CD4-positive, alpha-beta T cell (primary cell): ENCODE results near the gene TAP2. TPM values are rescaled to one million over a fixed set of nuclear protein-coding genes. Genes with fewer than 3 reads are reported as not detected.

ENCODE experiments used
- ATAC-seq: fragments of 200-7000 bp; cut with Tn5 transposase; one replicate; pipeline ENCODE4 v1.10.0; 2022; ENCODE audit warnings: mild to moderate bottlenecking; ENCODE audit not compliant: poor library complexity
- CTCF ChIA-PET: fragments of 350-600 bp; sonication (Branson Sonifier 250); formaldehyde crosslinking; loops from one replicate; lab custom pipeline; 2021; ENCODE audit warnings: antibody characterized with exemption, inconsistent platforms; lab: Charles Lee
- POLR2A ChIA-PET: fragments of 350-600 bp; sonication (Branson Sonifier 250); formaldehyde crosslinking; loops from one replicate; lab custom pipeline; 2021; ENCODE audit warnings: antibody characterized with exemption, inconsistent platforms; lab: Charles Lee
- DNase-seq, 14 experiments: peaks; one replicate each; pipeline ENCODE4 v3.0.0-alpha.2; 2013 to 2020; ENCODE audit warnings: mixed read lengths in 2 of 14
- H3K27ac ChIP-seq, 2 donors: one replicate each; pipeline versions ENCODE4 v1.5.1 to v1.7.0; 2013; ENCODE audit warnings: low read length in 2 of 2, low read depth in 1 of 2, mild to moderate bottlenecking in 1 of 2
- H3K27me3 ChIP-seq, 2 experiments: 1 replicate in 1 of 2; 2 replicates in 1 of 2; pipeline versions ENCODE4 v1.6.1 to v1.7.0; 2013; ENCODE audit warnings: low read length in 2 of 2, control low read depth in 1 of 2, mild to moderate bottlenecking in 1 of 2, moderate library complexity in 1 of 2; ENCODE audit not compliant: insufficient read depth in 2 of 2, control insufficient read depth in 1 of 2
- H3K36me3 ChIP-seq: one replicate; pipeline ENCODE4 v1.6.1; 2013; ENCODE audit warnings: low read length, control low read depth; ENCODE audit not compliant: insufficient read depth
- H3K4me1 ChIP-seq: one replicate; pipeline ENCODE4 v1.6.1; 2013; ENCODE audit warnings: low read length, control low read depth; ENCODE audit not compliant: insufficient read depth
- H3K4me3 ChIP-seq: one replicate; pipeline ENCODE4 v1.5.1; 2013; ENCODE audit warnings: mild to moderate bottlenecking, low read length, moderate library complexity
- H3K9me3 ChIP-seq, 2 experiments: 1 replicate in 1 of 2; 2 replicates in 1 of 2; pipeline versions ENCODE4 v1.6.1 to v1.7.0; 2013; ENCODE audit warnings: low read length in 2 of 2, mild to moderate bottlenecking in 2 of 2, control low read depth in 1 of 2, moderate library complexity in 1 of 2; ENCODE audit not compliant: control insufficient read depth in 1 of 2, insufficient read depth in 1 of 2
- H3K27ac Mint-ChIP-seq: one replicate; pipeline ENCODE4 v1.8.0; 2020; ENCODE audit warnings: mixed read lengths
- H3K27me3 Mint-ChIP-seq: one replicate; pipeline ENCODE4 v1.8.0; 2021; ENCODE audit warnings: mixed read lengths
- H3K36me3 Mint-ChIP-seq: one replicate; pipeline ENCODE4 v1.8.0; 2021; ENCODE audit warnings: low read depth, mixed read lengths
- H3K4me1 Mint-ChIP-seq: one replicate; pipeline ENCODE4 v1.8.0; 2021; ENCODE audit warnings: low read depth, mixed read lengths
- H3K4me3 Mint-ChIP-seq: one replicate; pipeline ENCODE4 v1.8.0; 2020; ENCODE audit warnings: mild to moderate bottlenecking, mixed read lengths
- H3K9me3 Mint-ChIP-seq: one replicate; pipeline ENCODE4 v1.8.0; 2020; ENCODE audit warnings: mixed read lengths
- intact Hi-C, 2 experiments: fragments of 100-400 bp; cut with DNase I in 1 of 2; cut with micrococcal nuclease in 1 of 2; formaldehyde crosslinking; loops; one replicate each; pipeline versions ENCODE4 v1.15.1 to v1.9.0; 2023 to 2025; cut with DNase I, micrococcal nuclease
- total RNA-seq, 174 experiments: library from RNA in 2 of 174; stranded (reverse) in 2 of 174; gene quantifications; one replicate each; pipeline ENCODE4 v1.2.3 and lab custom pipeline; 2021 to 2026
- TF ChIP-seq, protein P1 (sequence below): fragments of 200-600 bp; IDR thresholded peaks from one replicate; pipeline ENCODE4 v1.8.0; 2022; ENCODE audit warnings: antibody characterized with exemption, mild to moderate bottlenecking

Gene TAP2
- total RNA-seq, 2 experiments from 2014 or later: 165 to 171 TPM

DNA sequence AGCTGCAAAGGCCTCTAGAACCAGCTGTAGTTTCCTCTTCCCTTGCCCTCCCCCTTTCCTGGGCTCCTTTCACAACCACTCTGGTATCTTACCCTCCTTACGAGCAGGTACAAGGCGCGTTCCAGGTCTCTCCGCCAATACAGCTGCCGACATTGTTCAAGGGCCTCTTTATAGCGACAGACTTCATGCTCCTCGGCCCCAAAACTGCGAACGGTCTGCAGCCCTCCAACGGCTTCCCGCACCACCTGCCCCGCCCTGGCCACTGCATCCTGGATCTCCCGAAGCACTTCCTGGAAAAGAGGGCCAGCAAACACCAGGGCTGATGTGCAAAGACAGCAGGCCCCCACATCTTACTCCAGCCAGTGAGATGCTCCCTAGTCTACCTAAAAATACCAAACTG lies 6.0 kb downstream of the TAP2 start:
- H3K4me3 Mint-ChIP-seq: no peak overlapping the region
- TF ChIP-seq, protein P1, sequence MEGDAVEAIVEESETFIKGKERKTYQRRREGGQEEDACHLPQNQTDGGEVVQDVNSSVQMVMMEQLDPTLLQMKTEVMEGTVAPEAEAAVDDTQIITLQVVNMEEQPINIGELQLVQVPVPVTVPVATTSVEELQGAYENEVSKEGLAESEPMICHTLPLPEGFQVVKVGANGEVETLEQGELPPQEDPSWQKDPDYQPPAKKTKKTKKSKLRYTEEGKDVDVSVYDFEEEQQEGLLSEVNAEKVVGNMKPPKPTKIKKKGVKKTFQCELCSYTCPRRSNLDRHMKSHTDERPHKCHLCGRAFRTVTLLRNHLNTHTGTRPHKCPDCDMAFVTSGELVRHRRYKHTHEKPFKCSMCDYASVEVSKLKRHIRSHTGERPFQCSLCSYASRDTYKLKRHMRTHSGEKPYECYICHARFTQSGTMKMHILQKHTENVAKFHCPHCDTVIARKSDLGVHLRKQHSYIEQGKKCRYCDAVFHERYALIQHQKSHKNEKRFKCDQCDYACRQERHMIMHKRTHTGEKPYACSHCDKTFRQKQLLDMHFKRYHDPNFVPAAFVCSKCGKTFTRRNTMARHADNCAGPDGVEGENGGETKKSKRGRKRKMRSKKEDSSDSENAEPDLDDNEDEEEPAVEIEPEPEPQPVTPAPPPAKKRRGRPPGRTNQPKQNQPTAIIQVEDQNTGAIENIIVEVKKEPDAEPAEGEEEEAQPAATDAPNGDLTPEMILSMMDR: no peak
- H3K9me3 ChIP-seq: no peaks in the 10 kb centered on the region
- intact Hi-C loops: no loop called here
- H3K4me3 ChIP-seq: no peak overlapping the region
- no peaks in the 10 kb centered on the region for H3K9me3 Mint-ChIP-seq
- peaks cover 98% of the 10 kb centered on the region for H3K36me3 Mint-ChIP-seq
- POLR2A ChIA-PET: interaction anchor here (0.5 to 0.7 kb wide), 2 partner anchors 21 to 122 kb away, joined by 4 to 8 read pairs; partner anchors contain the start of genes PSMB9 and TAP1
- H3K27ac Mint-ChIP-seq: no peak overlapping the region
- peaks cover 94% of the 10 kb centered on the region for H3K36me3 ChIP-seq
- no peaks in the 10 kb centered on the region for H3K27me3 ChIP-seq
- no peak overlapping the region for H3K27ac ChIP-seq
- ATAC-seq (no peak), DNase-seq (no peak)
- H3K4me1 Mint-ChIP-seq: peaks cover 54% of the 10 kb centered on the region
- H3K4me1 ChIP-seq: peaks cover 24% of the 10 kb centered on the region
- H3K27me3 Mint-ChIP-seq: no peaks in the 10 kb centered on the region
- CTCF ChIA-PET: interaction anchor here (2.3 kb wide), 1 partner anchor 35 kb away, joined by 8 read pairs; no protein-coding TSS in a partner anchor

DNA sequence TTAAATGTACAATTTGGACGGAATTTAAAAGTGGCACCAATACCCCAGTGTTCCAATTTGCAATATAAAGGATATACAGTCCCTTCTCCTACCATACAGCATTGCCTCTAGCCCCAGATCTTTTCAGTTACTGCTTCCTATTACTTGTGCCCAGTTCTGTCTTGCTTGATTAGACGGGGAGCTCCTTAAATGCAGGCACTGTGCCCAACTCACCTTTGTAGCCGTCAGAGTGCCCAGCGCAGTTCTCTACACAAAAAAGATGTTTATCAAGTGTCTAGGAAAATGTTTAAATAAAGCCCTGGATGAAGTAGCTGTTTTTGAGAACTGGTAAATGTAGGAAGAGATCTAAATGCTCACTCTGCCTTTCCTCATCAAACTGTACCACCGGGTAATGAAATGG lies 7.6 kb downstream of the TAP2 start:
- H3K27ac Mint-ChIP-seq: peak overlapping the region; percentile 32
- no peak overlapping the region for H3K4me3 Mint-ChIP-seq
- H3K27me3 Mint-ChIP-seq: no peaks in the 10 kb centered on the region
- CTCF ChIA-PET: no interaction called here
- H3K36me3 Mint-ChIP-seq: peaks cover 91% of the 10 kb centered on the region
- POLR2A ChIA-PET: interaction anchor here (0.9 to 1.4 kb wide), 2 partner anchors 14 to 24 kb away, joined by 3 to 7 read pairs; no protein-coding TSS in a partner anchor
- intact Hi-C loops: no loop called here
- Histone ChIP-seq H3K4me1 (peaks cover 9% of the 10 kb centered on the region), H3K27ac (no peak overlapping the region), H3K9me3 (no peaks in the 10 kb centered on the region), H3K27me3 (no peaks in the 10 kb centered on the region), H3K36me3 (peaks cover 87% of the 10 kb centered on the region), H3K4me3 (no peak overlapping the region)
- peaks cover 38% of the 10 kb centered on the region for H3K4me1 Mint-ChIP-seq
- DNase-seq (no peak), ATAC-seq (no peak)
- no peaks in the 10 kb centered on the region for H3K9me3 Mint-ChIP-seq
- TF ChIP-seq, protein P1: no peak

DNA sequence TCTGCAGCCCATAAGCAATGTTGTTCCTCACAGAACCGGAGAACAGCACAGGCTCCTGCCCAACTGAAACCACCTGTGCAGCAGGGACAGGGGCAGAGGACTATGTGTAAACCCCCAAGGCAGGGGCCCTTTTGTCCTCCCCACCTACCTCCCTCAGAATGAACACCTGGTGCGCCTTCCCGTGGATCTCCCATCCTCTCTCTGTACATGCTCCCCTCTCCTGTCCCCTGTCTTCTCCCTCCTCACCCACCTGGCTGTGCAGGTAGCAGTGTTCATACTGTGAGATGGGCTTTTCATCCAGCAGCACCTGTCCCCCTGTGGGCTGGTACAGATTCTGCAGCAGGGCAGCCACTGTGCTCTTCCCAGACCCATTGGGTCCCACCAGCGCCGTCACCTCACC lies 8.5 kb downstream of the TAP2 start:
- DNase-seq: no peak
- intact Hi-C loops: no loop called here
- peaks cover 29% of the 10 kb centered on the region for H3K4me1 Mint-ChIP-seq
- Histone ChIP-seq H3K36me3 (peaks cover 78% of the 10 kb centered on the region), H3K4me3 (no peak overlapping the region), H3K27me3 (no peaks in the 10 kb centered on the region), H3K9me3 (no peaks in the 10 kb centered on the region), H3K4me1 (peaks cover 2% of the 10 kb centered on the region), H3K27ac (no peak overlapping the region)
- TF ChIP-seq, protein P1: no peak
- no peak overlapping the region for H3K27ac Mint-ChIP-seq
- H3K4me3 Mint-ChIP-seq: no peak overlapping the region
- no peaks in the 10 kb centered on the region for H3K27me3 Mint-ChIP-seq
- CTCF ChIA-PET: no interaction called here
- POLR2A ChIA-PET: no interaction called here
- no peak for ATAC-seq
- H3K36me3 Mint-ChIP-seq: peaks cover 82% of the 10 kb centered on the region
- H3K9me3 Mint-ChIP-seq: no peaks in the 10 kb centered on the region
